Amniotic stem cell (primary cell): ENCODE data around the gene FZD2.

ENCODE experiments used
- DNase-seq: peaks from one replicate; lab custom pipeline; 2025; lab: John Stamatoyannopoulos, UW

FZD2 gene

GRCh38 chr17:44607836-44608690 is 50.8 kb downstream of the FZD2 start:
- DNase-seq = peak; percentile 26

- no peak for DNase-seq
These were observed 51.6 kb downstream of the FZD2 start for GRCh38 chr17:44608727-44609435.

DNA sequence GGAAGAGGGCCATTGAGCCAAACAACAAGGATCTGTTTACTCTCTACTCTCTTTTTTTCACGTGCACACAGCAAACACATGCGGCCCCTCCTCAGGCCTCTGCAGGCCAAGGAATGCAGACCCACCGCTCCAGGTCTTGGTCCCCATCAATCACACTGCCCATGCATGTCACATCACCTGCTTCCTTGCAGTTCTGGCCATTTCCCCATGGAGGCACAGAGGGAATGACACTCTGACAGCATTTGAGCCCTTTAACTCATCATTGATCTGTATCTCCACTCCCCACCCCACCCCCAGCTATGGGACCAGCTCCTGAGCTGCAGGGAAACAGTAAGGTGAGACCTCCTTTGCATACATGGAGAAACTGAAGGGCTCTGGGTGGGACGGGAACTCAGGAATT is 53.0 kb downstream of the FZD2 start:
- no peak for DNase-seq
